Uterus (tissue), 2 donors: Measurements from ENCODE around the gene NEK10.
"Not testable (repeated sequence)": the region's sequence is repeated elsewhere in the genome, so short reads cannot be mapped to it uniquely, and the experiment has no call there.

Experiments
- CTCF ChIP-seq, 4 experiments: fragments of 200-600 bp in 2 of 4; fragments of 450-650 bp in 2 of 4; sonication (generic) in 2 of 4; IDR thresholded peaks; one replicate each; pipeline ENCODE4 v1.5.1; 2016 to 2019; ENCODE audit warnings: antibody characterized with exemption in 4 of 4, mild to moderate bottlenecking in 2 of 4, moderate library complexity in 1 of 4
- POLR2A ChIP-seq, 2 donors: fragments of 450-650 bp; IDR thresholded peaks; one replicate each; pipeline ENCODE4 v1.6.1; 2016; ENCODE audit warnings: antibody characterized with exemption in 2 of 2, mild to moderate bottlenecking in 1 of 2, moderate library complexity in 1 of 2

GRCh38 chr3:27328982-27329762, 40.0 kb downstream of the NEK10 start:
- not testable (repeated sequence) for TF ChIP-seq CTCF, POLR2A (IDR thresholded peaks at IDR 0.05)
